GM12864 (cell line): ENCODE data around the gene CAMKV.

Experiments
- DNase-seq: peaks from one replicate; pipeline ENCODE4 v3.0.0-alpha.2; 2011; ENCODE audit warnings: low read depth
- H3K4me3 ChIP-seq: 2 replicates; pipeline ENCODE4 v1.5.1; 2011; ENCODE audit warnings: mild to moderate bottlenecking, low read depth, low read length, control low read depth
- CTCF ChIP-seq: IDR thresholded peaks from 2 replicates; pipeline ENCODE4 v1.5.1; 2011; ENCODE audit warnings: low read depth, mild to moderate bottlenecking, moderate library complexity, low read length, control low read depth, inconsistent platforms; ENCODE audit errors: missing control alignments

The CAMKV gene

GRCh38 chr3:49867400-49867799, 2.3 kb downstream of the CAMKV start:
- DNase-seq: no peak
- TF ChIP-seq CTCF: no peak
- H3K4me3 ChIP-seq: no peak overlapping the region

- no peak for TF ChIP-seq CTCF
- H3K4me3 ChIP-seq: no peak overlapping the region
- DNase-seq: no peak
Observed at GRCh38 chr3:49865198-49865784, 4.4 kb downstream of the CAMKV start.

GRCh38 chr3:49864505-49864904, 5.2 kb downstream of the CAMKV start:
- no peak for DNase-seq
- H3K4me3 ChIP-seq: no peak overlapping the region
- no peak for TF ChIP-seq CTCF

- DNase-seq: no peak
- no peak for TF ChIP-seq CTCF
- H3K4me3 ChIP-seq: no peak overlapping the region
Observed at GRCh38 chr3:49859576-49860305, 10.0 kb downstream of the CAMKV start.

- H3K4me3 ChIP-seq: peak within 1 kb of the TSS; percentile 66
- no peak for TF ChIP-seq CTCF
- DNase-seq: peak; percentile 83
Observed at GRCh38 chr3:49856181-49857005, 13.3 kb downstream of the CAMKV start, which contains the start of gene TRAIP. TRAIP (minus strand) TSS chr3:49856564; CDS start chr3:49856453, 111 bp downstream.

- DNase-seq: no peak
- H3K4me3 ChIP-seq: peak overlapping the region; percentile 66
- no peak for TF ChIP-seq CTCF
Observed at GRCh38 chr3:49855662-49856061, 14.0 kb downstream of the CAMKV start.
